Activated CD8-positive, alpha-beta memory T cell treated with anti-CD3 and anti-CD28 coated beads, Interleukin-2, amount 10 ng/mL, durations not matched to agents 7 days and 5 days (primary cell): Measurements from ENCODE around the gene CCDC92. TPM values are rescaled to one million over a fixed set of nuclear protein-coding genes. Genes with fewer than 3 reads are reported as not detected.
A peak's percentile ranks its signal among the peaks of the same experiment; 100 is the strongest.

Source experiments
- ATAC-seq: fragments of 150-1000 bp; cut with Tn5 transposase; one replicate; pipeline ENCODE4 v1.10.0; 2021; ENCODE audit warnings: moderate library complexity
- CTCF ChIA-PET: fragments of 350-600 bp; sonication (Branson Sonifier 250); formaldehyde crosslinking; loops from one replicate; lab custom pipeline; 2021; ENCODE audit warnings: antibody characterized with exemption; lab: Charles Lee
- DNase-seq: peaks from one replicate; pipeline ENCODE4 v3.0.0-alpha.2; 2020
- H3K27ac Mint-ChIP-seq: one replicate; pipeline ENCODE4 v1.8.0; 2021; ENCODE audit warnings: mild to moderate bottlenecking, mixed read lengths
- H3K27me3 Mint-ChIP-seq: one replicate; pipeline ENCODE4 v1.8.0; 2021; ENCODE audit warnings: mixed read lengths
- H3K36me3 Mint-ChIP-seq: one replicate; pipeline ENCODE4 v1.8.0; 2021; ENCODE audit warnings: mild to moderate bottlenecking, mixed read lengths
- H3K4me1 Mint-ChIP-seq: one replicate; pipeline ENCODE4 v1.8.0; 2021; ENCODE audit warnings: mixed read lengths
- H3K4me3 Mint-ChIP-seq: one replicate; pipeline ENCODE4 v1.8.0; 2021; ENCODE audit warnings: mild to moderate bottlenecking, moderate library complexity, mixed read lengths
- H3K9me3 Mint-ChIP-seq: one replicate; pipeline ENCODE4 v1.8.0; 2022; ENCODE audit warnings: low read depth, mixed read lengths
- total RNA-seq, 2 experiments: library from RNA; stranded (reverse); gene quantifications; one replicate each; pipeline ENCODE4 v1.2.3, GENCODE V29; 2021

The CCDC92 gene
- total RNA-seq, 2 experiments from 2014 or later: 16.4 to 19.8 TPM

DNA sequence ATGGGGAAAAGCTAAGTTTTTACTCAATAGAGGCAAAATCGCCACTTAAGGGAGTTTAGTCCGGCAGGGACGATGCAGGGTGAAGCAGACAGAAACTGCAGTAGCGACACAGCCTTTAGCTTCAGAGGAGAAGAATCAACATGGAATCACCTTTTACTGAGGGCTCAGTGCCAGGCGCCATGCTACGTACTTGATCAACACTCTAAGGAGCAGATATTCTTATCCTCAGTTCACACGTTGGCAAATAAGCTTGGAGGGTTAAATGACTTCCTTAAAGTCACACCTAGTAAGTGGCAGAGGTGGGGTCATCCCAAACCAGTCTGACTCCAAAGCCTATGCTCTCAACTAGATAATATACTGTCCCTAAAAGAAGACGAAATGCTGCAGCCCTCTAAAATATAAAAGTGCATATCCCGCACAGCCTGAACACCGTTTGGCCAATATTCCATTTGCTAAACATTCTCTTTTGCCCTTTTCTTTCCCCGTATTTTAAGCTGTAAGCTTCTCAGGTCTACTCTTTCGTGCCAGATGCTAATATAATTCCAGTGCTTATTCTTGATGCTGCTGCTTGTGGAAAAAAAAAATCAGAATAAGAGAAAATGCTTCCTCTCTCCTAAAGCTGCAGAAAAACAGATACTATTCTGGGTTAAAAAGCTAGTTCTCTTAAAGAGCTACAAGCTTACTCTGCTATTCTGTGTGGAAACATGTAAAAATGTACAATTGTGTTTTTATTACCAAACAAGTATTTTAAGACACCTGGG is 10.9 kb downstream of the CCDC92 start:
- Mint-ChIP-seq H3K9me3 (no peaks in the 10 kb centered on the region), H3K27ac (no peak overlapping the region), H3K4me1 (no peaks in the 10 kb centered on the region), H3K36me3 (no peaks in the 10 kb centered on the region), H3K4me3 (no peak overlapping the region), H3K27me3 (no peaks in the 10 kb centered on the region)
- no peak for ATAC-seq
- CTCF ChIA-PET: interaction anchor here (1.1 kb wide), 1 partner anchor 23 kb away, joined by 3 read pairs; no protein-coding TSS in a partner anchor
- no peak for DNase-seq

DNA sequence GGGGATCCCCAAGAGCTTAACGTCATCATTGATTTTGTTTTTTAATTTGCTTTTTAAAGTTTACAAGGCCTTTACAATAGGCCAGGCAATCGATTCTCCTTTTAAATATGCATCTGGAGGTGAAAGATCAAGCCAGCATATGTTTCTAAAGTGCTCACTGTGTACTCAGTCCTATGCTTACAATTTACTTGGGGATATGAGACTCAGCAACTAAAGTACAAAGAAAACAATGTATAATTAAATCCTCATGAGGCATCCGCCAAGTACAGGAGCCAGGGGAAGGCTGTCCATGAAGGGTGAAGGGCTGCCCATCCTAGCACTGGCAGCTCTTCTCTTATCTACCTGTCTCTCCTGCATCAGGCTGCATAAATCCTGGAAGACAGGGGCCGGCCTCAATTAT is 11.8 kb downstream of the CCDC92 start:
- no peak overlapping the region for H3K4me3 Mint-ChIP-seq
- no peaks in the 10 kb centered on the region for H3K36me3 Mint-ChIP-seq
- no peaks in the 10 kb centered on the region for H3K27me3 Mint-ChIP-seq
- ATAC-seq: no peak
- H3K27ac Mint-ChIP-seq: no peak overlapping the region
- no peaks in the 10 kb centered on the region for H3K9me3 Mint-ChIP-seq
- CTCF ChIA-PET: no interaction called here
- DNase-seq: no peak
- H3K4me1 Mint-ChIP-seq: no peaks in the 10 kb centered on the region

DNA sequence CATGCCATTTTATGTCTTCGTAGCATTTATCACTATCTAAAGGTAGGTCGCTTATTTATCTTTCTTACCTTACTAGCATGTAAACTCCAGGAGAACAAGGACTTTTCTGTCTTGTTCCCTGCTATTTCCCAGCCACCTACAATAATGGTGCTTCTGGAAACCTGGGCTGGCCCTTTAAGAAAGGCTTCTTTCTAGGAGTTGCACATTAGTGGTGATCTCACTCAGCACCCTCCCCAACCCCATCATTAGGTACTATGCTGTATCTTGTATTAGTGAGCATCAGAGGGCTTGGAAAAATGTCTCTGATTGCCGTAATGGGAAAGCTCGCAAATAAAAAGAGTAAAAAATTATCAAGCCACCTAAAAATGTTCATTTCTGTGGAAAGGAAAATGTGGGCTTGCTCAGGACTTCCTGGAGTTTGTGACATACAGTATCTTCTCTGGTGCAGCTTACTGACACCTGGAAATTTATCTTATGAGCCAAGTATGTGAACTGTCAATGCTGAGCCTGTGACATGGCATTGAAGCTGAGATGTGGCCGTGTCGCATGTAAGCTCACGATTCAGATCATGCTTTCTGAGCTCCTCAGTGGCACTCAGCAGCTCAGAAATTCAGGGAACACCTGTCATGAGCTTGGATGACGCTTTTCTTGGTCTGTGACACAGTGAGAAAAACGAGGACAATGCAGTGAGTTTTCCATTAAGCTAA is 12.4 kb downstream of the CCDC92 start:
- CTCF ChIA-PET: no interaction called here
- Mint-ChIP-seq H3K4me3 (no peak overlapping the region), H3K27me3 (no peaks in the 10 kb centered on the region), H3K36me3 (no peaks in the 10 kb centered on the region), H3K9me3 (no peaks in the 10 kb centered on the region), H3K4me1 (no peaks in the 10 kb centered on the region), H3K27ac (no peak overlapping the region)
- DNase-seq (no peak), ATAC-seq (no peak)

DNA sequence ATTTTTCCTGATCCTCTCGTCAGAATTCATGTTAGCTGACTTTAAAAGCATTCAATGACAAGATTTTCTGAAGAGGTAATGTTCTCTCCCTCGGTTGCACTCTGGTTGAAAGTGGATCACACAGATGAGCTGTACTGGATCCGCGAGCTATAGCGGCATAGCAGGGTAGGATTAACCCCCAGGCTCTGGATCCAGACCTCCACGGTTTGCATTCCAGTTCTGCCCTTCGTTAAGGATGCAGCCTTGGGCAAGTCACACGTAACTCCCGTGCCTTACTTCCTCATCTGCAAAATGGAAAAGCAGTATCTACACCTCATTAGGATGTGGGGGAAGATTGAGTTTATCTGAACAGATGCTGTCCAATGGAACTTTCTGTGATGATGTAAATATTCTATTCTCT is 13.8 kb downstream of the CCDC92 start:
- H3K27ac Mint-ChIP-seq: no peak overlapping the region

DNA sequence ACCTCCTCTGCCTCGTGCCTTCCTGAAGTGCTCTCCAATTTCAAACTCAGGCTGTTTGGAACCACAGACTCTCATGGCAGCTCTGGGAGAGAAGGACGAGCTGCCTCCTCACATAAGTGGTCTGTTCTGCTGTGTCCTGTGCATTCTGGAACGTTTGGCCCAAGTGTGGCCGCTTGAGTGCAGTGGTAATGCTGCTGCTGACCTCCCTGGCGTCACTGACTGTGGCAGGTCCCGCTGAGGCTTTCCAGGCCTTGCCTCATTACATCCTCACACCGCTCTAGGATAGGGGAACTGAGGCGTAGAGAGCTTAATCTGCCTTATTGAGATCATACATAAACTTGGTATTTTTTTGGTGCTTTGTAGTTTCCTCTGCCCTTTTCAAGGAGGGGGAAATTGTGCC is 14.2 kb downstream of the CCDC92 start:
- Mint-ChIP-seq H3K9me3 (no peaks in the 10 kb centered on the region), H3K4me1 (no peaks in the 10 kb centered on the region), H3K27me3 (no peaks in the 10 kb centered on the region), H3K27ac (no peak overlapping the region), H3K4me3 (no peak overlapping the region), H3K36me3 (no peaks in the 10 kb centered on the region)
- CTCF ChIA-PET: no interaction called here
- DNase-seq (no peak), ATAC-seq (no peak)

More for the DNA sequence above, 13.8 kb downstream of the CCDC92 start:
- DNase-seq (no peak), ATAC-seq (no peak)
- CTCF ChIA-PET: no interaction called here
- no peak overlapping the region for H3K4me3 Mint-ChIP-seq
- H3K9me3 Mint-ChIP-seq: no peaks in the 10 kb centered on the region
- no peaks in the 10 kb centered on the region for H3K36me3 Mint-ChIP-seq
- no peaks in the 10 kb centered on the region for H3K4me1 Mint-ChIP-seq
- no peaks in the 10 kb centered on the region for H3K27me3 Mint-ChIP-seq

DNA sequence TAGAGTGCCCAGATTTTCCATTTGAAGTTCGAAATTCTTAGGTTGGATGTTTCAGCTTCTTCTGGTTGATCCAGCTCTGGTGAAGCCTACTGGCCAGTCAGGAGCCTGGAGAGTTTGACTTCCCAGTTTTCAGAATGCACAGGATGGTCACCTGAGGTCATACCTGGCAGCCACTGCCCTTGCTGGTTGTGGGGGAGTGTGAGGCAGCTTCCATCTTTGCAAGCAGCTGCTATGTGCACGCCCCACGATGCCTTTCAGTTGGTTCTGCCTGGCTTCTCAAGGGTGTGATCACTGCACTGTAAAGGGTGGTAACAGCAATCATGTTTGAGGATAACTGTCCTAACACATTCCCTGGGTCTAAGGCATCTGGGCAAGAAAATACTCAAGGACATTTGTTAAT is 15.4 kb downstream of the CCDC92 start:
- Mint-ChIP-seq H3K27ac (no peak overlapping the region), H3K4me3 (no peak overlapping the region), H3K9me3 (no peaks in the 10 kb centered on the region), H3K27me3 (no peaks in the 10 kb centered on the region), H3K4me1 (no peaks in the 10 kb centered on the region), H3K36me3 (no peaks in the 10 kb centered on the region)
- DNase-seq (no peak), ATAC-seq (no peak)
- CTCF ChIA-PET: no interaction called here

DNA sequence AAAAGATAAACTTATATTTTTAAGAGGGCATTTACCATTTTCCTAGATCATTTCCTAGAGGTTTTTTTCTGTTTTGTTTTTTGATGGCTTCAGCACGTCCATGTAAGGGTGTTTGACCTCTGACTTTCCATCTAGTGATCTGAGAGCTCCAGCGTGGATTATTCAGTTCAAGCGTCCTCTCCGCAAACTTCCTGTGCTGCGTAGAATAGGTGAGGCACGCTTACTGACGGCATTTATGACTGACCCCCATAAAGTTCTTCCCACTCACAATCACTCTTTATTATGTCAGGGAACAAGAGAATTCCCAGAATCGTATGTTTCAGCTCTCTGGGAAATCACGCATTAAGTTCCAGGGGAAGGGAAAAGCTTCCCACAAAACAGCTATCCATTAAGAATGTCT is 16.4 kb downstream of the CCDC92 start:
- DNase-seq: no peak
- no peaks in the 10 kb centered on the region for H3K9me3 Mint-ChIP-seq
- H3K36me3 Mint-ChIP-seq: no peaks in the 10 kb centered on the region
- CTCF ChIA-PET: no interaction called here
- no peaks in the 10 kb centered on the region for H3K27me3 Mint-ChIP-seq
- H3K4me3 Mint-ChIP-seq: no peak overlapping the region
- no peaks in the 10 kb centered on the region for H3K4me1 Mint-ChIP-seq
- ATAC-seq: no peak
- H3K27ac Mint-ChIP-seq: no peak overlapping the region

DNA sequence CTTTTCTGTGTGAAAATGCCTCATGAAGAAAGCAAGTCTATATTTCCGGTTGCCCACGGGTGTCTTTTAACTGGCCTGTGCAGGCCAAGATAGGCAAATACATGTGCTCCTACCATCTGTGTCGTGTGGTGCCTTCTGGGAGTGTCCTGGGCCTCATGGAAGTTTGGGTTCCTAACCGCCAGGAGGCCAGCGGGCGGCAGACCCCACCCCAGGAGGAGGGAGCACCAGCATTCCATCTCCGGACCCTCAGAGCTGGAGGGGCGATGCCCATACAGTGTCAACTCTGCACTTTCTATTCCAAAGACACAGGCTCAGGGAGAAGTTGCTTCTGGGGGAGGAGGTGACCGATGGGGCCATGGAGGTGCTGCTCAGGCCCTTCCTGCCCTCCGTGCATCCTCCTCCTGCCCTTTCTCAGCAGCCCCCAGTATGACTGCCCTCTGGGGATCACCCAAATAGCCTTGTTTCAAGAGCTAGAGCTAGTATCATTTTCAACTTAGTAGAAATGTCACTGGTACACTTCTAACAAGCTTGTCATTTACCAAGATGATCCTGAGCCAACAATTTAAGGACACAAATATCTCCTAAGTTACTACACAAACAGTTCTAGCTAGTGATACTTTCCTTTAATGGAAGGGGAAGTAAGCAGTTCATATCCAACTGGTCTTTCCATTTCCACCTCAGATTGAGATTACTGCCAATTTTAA is 17.8 kb downstream of the CCDC92 start:
- no peak overlapping the region for H3K27ac Mint-ChIP-seq
- no peaks in the 10 kb centered on the region for H3K9me3 Mint-ChIP-seq
- CTCF ChIA-PET: interaction anchor here (0.8 to 1.0 kb wide), 2 partner anchors 10 to 49 kb away, joined by 3 to 4 read pairs; no protein-coding TSS in a partner anchor
- H3K36me3 Mint-ChIP-seq: no peaks in the 10 kb centered on the region
- no peak overlapping the region for H3K4me3 Mint-ChIP-seq
- ATAC-seq (no peak), DNase-seq (no peak)
- H3K4me1 Mint-ChIP-seq: no peaks in the 10 kb centered on the region
- no peaks in the 10 kb centered on the region for H3K27me3 Mint-ChIP-seq

DNA sequence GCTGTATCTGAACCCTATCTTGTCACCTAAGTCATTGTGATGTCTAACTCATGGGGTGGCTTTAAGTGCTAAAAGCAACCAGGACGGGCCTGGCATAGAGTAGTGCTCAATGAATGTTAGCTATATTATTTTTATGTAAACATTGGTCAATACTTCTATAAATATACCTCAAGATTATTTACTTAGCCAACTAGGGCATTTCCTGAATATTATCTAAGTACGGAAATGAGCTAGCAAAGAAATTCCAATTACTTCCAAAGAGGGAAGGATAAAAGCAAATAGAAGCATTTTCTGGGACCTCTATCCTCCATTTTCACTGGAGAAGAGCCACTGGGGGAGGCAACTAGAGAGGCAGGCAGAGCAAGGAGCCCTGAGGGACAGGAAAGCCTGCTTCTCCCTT is 20.6 kb downstream of the CCDC92 start:
- CTCF ChIA-PET: no interaction called here

DNA sequence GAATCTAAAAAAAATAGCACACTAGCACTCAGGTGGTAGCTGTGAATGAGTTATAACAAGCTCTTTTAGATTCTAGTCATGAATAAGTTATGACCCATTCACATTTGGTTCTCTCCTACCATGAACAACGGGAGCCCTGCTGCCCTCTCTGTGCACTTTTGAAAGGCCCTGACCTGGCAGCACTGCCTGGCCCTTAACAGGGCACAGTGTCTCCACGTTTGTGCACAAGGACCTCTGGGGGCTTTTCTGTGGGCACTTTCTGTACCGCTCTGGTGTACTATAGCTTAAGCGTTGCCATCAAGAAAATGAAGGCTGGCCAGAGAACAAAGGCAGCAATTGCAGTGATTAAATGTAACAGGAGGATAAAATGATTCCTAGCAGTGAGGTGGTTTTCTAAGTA is 21.2 kb downstream of the CCDC92 start:
- Mint-ChIP-seq H3K36me3 (no peaks in the 10 kb centered on the region), H3K4me1 (no peaks in the 10 kb centered on the region), H3K27me3 (no peaks in the 10 kb centered on the region), H3K4me3 (no peak overlapping the region), H3K27ac (no peak overlapping the region), H3K9me3 (no peaks in the 10 kb centered on the region)
- ATAC-seq (no peak), DNase-seq (peak; percentile 37)
- CTCF ChIA-PET: no interaction called here

More for the DNA sequence above, 20.6 kb downstream of the CCDC92 start:
- Mint-ChIP-seq H3K9me3 (no peaks in the 10 kb centered on the region), H3K27me3 (no peaks in the 10 kb centered on the region), H3K4me3 (no peak overlapping the region), H3K4me1 (no peaks in the 10 kb centered on the region), H3K27ac (no peak overlapping the region), H3K36me3 (no peaks in the 10 kb centered on the region)
- DNase-seq: no peak
- no peak for ATAC-seq

DNA sequence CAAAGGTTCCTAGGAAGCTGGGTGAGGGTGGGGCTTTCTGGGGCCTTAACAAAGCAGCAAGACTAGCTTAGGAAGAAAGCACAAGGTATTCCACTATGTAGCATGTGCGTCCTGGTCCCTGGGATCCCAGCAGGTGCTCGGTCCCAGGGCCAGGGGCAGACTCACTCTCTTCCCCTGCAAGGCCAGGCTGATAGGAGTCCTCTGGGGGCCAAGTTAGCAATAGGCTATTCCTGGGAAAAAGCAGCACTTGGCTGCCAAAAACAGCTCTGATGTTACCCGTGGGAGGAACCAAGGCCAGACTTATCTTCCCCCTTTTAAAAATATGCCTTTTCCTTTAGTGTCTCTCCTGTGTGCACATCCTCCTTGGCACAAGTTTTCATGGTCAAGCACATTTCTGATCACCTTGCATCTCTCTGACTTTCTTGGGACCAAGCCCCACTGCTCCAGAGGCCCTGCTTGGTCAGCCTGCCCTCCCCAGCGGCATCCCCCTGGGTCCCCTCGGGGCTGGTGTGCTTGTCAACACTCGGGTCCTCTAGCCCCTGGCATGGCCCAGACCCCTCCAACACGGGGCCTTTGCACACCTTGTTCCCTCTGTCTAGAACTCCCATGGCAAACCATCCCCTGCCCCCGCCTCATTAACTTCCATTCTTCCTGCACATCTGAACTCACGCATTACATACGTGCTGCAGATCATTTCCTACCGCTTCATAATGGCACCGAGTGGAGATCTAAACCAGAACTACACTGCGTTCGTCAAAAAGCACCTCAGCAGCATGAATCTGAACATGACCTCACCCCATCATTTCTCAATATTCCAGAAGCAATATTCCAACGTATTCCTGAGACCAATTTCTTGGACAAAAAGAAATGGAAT is 21.9 kb downstream of the CCDC92 start:
- no peaks in the 10 kb centered on the region for H3K4me1 Mint-ChIP-seq
- no peak for ATAC-seq
- no peak overlapping the region for H3K27ac Mint-ChIP-seq
- H3K4me3 Mint-ChIP-seq: no peak overlapping the region
- CTCF ChIA-PET: no interaction called here
- no peaks in the 10 kb centered on the region for H3K36me3 Mint-ChIP-seq
- DNase-seq: peak; percentile 31
- H3K9me3 Mint-ChIP-seq: no peaks in the 10 kb centered on the region
- no peaks in the 10 kb centered on the region for H3K27me3 Mint-ChIP-seq

DNA sequence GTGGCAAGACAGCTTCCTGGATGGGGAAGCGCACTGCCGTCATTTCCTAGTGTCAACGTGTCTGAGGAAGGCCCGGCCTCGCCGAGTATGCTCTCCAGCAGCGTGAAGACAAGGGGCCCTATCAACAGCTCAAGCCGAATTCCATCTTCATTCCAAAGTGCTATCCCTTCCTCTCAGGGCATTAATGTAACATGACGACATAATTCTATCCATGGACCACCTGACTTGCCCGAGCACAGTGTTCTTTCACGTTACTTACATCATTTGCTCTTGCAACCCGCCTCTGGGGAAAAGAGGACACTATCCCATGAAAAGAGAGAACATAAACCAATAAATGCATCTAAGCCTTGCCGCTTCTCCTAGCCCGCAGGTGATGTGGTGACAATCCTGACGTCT is 22.9 kb downstream of the CCDC92 start:
- no peaks in the 10 kb centered on the region for H3K36me3 Mint-ChIP-seq
- no peak overlapping the region for H3K27ac Mint-ChIP-seq
- ATAC-seq: no peak
- no peak overlapping the region for H3K4me3 Mint-ChIP-seq
- H3K9me3 Mint-ChIP-seq: no peaks in the 10 kb centered on the region
- CTCF ChIA-PET: no interaction called here
- no peaks in the 10 kb centered on the region for H3K27me3 Mint-ChIP-seq
- H3K4me1 Mint-ChIP-seq: no peaks in the 10 kb centered on the region
- DNase-seq: no peak
